Measurements from ENCODE around the gene EML4.

DNA sequence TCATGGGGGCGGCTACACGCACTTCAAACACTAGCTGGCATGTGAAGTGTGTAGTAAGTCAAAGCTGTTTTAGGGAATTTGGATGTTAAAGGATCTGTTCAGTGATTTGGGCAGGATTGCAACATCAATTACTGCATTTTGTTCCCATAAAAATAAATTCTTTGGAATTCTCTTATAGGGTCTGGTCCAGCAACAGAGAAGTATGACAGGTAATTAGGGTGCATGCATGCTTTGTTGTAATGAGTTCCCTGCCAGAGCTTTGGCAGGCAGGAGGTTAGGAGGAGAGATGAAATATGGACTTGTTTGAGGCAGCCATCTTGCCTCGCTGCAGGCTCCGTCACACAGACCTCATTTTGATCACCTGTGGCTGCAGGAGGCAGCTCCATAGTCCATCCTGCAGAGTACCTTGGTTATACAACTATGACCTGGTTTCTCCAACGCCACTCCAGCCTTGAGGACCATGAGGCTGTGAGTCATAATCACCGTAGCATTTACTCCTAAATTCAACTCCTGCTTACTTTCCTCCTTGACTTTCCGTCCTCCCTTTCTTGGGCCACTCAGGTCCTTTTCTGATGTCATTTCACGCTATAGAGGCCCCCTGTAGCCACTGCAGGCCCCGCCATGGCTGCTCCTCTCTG is 26.5 kb upstream of the EML4 start:
- TF ChIP-seq, protein P1, sequence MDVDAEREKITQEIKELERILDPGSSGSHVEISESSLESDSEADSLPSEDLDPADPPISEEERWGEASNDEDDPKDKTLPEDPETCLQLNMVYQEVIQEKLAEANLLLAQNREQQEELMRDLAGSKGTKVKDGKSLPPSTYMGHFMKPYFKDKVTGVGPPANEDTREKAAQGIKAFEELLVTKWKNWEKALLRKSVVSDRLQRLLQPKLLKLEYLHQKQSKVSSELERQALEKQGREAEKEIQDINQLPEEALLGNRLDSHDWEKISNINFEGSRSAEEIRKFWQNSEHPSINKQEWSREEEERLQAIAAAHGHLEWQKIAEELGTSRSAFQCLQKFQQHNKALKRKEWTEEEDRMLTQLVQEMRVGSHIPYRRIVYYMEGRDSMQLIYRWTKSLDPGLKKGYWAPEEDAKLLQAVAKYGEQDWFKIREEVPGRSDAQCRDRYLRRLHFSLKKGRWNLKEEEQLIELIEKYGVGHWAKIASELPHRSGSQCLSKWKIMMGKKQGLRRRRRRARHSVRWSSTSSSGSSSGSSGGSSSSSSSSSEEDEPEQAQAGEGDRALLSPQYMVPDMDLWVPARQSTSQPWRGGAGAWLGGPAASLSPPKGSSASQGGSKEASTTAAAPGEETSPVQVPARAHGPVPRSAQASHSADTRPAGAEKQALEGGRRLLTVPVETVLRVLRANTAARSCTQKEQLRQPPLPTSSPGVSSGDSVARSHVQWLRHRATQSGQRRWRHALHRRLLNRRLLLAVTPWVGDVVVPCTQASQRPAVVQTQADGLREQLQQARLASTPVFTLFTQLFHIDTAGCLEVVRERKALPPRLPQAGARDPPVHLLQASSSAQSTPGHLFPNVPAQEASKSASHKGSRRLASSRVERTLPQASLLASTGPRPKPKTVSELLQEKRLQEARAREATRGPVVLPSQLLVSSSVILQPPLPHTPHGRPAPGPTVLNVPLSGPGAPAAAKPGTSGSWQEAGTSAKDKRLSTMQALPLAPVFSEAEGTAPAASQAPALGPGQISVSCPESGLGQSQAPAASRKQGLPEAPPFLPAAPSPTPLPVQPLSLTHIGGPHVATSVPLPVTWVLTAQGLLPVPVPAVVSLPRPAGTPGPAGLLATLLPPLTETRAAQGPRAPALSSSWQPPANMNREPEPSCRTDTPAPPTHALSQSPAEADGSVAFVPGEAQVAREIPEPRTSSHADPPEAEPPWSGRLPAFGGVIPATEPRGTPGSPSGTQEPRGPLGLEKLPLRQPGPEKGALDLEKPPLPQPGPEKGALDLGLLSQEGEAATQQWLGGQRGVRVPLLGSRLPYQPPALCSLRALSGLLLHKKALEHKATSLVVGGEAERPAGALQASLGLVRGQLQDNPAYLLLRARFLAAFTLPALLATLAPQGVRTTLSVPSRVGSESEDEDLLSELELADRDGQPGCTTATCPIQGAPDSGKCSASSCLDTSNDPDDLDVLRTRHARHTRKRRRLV (CRISPR knock-in tag; IDR thresholded peaks at IDR 0.05), result no peak
- TF ChIP-seq EZH2 (conservative IDR thresholded peaks at IDR 0.05; ENCODE audit: low read depth, low read length) (no peak), SMAD3 (CRISPR knock-in tag; IDR thresholded peaks at IDR 0.05) (no peak), ZNF780A (CRISPR knock-in tag; IDR thresholded peaks at IDR 0.05) (no peak)

Data from HepG2 (cell line).